HG02798 (cell line): Measurements from ENCODE around the gene FREM1.

Experiments used
- ATAC-seq: cut with Tn5 transposase; IDR thresholded peaks from one replicate; pipeline ENCODE4 v1.9.1; 2021; ENCODE audit warnings: mild to moderate bottlenecking; ENCODE audit not compliant: unreplicated experiment, poor library complexity

The FREM1 gene

DNA sequence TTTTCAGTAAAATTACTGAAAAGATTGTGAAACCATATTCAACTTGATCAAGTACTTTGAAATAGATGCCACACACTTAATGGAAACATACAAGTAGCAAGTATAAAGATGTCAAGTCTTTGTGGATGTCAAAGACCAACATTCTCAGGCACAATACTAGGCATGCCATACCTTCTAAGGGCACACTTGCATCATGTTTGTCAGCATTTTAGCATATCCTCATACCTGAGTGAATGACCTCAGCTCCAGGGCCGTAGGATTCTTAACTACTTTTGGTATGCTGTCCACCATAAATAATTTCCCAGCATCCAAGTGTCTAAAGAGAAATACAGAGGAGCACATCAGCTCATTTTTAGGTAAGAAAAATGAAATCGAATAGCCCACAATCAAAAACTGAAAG lies 86.4 kb downstream of the FREM1 start:
- ATAC-seq = no peak

DNA sequence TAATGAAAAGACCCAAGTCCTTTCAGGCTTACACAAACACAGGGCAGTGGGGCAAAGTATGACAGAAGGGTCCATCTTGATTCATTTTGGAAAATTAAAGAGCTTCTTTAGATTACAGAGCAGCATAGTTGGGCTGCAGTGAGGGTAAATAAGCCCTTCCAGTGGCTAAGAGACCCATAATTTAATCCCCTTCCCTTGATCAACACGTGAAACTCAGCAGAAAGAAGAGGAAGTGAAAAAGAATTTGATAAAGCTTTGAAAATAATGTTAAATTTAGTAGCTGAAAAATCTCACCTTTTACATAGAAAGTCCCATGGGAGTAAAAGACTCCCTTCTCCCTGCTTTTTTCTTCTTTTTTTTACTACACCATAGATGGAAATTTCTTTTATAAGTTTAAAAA lies 87.6 kb downstream of the FREM1 start:
- ATAC-seq = no peak

DNA sequence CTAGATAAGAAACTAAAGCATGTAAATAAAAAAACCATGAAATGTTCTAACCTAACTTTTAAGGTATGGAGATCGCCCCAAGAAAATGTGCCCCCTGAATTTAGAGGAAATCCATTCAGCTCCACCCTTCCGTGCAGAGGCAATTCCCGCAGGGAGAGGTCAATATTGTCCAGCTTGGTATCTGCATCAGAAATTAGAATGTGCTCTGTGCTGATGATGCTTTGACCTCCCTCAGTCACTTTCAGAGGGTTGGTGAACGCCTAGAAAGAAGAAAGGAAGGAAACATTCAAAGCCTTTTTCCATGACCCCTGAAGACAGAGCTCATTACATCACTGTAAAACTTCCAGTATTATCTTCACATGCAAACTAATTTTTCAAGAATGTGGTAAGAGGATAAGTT lies 91.0 kb downstream of the FREM1 start:
- ATAC-seq = no peak

- no peak for ATAC-seq
Observed at GRCh38 chr9:14814249-14814628, 96.0 kb downstream of the FREM1 start.

DNA sequence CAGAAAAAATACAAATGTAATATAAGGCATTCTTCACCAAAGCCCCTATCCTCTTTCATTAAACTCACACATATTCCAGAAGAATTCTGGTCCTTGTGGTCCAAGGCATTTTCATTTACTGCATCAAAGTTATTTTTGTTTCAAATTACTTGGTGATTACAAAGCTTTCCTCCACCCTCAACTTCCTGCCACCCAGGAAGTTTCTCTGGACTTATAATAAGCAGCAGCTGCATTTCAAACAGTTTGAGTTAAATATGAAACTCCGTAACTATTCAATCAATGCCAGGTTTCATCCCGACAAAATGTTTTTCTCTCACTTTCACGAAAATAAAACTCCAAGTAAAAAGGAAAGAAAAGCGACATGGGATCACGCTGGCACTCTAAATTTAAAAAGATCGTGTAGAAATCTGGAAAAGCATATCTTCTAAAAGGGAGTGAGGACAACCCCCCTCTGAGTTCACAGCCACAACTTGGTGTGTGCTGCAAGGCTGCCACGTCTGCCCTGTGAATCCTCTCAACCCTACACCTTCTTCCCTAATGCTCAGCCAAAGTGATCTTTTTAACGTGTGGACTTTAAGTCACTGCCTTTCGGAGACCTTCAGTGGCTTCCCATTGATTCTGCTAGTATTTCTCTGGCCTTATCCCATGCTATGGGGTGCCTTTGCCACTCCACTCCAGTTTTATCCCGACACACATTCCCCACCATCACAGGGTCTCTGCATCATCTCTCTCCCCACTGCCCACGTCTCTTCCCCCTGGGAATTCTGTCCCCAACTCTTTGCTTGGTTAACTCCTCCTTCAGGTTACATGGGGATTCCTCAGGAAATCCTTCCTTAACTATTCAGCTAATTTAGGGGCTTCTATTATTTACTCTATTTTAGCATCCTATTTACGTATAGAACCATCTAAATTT lies 96.6 kb downstream of the FREM1 start:
- ATAC-seq = no peak

GRCh38 chr9:14812806-14813205 lies 97.4 kb downstream of the FREM1 start:
- no peak for ATAC-seq

GRCh38 chr9:14811844-14812243 lies 98.4 kb downstream of the FREM1 start:
- no peak for ATAC-seq

DNA sequence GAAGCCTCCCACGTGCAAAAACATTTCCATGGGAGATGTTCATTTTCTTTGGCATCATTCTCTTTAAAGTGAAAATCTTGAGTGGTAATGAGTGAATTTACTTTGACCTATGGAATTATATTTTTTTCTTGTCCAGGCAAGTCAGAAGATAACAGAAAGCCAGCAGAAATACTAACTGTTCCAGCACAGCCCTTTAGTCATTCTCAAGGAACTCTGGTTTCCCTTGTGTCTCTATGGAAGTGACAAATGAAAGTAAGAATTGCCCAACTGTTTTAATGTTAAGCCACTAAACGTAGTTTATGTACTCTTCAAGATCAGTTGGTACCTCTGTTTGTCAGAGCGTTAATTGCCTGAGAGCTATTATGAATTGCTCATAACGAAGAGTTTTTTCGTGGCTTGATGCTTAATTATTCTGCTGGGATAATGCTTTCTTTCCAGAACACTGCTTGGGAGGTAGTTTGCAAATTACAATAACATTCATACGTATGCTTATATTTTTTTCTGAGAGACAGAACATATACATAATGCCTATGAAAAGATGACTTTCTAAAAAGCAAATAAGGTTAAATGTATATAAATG lies 103.2 kb downstream of the FREM1 start:
- ATAC-seq = no peak

DNA sequence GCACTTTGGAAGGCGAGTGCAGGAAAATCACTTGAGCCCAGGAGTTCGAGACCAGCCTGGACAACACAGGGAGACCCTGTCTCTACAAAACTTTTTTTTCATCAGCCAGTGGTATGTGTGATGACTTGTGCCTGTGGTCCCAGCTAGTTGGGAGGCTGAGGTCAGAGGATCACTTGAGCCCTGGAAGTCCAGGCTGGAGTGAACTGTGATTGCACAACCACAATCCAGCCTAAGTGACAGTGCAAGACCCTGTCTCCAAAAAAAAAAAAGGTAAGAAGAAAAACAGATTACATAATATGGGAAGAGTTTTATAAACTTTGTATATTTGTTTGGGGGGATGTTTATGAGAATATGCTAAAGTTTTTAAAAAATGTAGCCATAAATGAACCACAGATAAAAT lies 111.2 kb downstream of the FREM1 start:
- no peak for ATAC-seq

- ATAC-seq = no peak
Observed at GRCh38 chr9:14797435-14797834, 112.8 kb downstream of the FREM1 start.

DNA sequence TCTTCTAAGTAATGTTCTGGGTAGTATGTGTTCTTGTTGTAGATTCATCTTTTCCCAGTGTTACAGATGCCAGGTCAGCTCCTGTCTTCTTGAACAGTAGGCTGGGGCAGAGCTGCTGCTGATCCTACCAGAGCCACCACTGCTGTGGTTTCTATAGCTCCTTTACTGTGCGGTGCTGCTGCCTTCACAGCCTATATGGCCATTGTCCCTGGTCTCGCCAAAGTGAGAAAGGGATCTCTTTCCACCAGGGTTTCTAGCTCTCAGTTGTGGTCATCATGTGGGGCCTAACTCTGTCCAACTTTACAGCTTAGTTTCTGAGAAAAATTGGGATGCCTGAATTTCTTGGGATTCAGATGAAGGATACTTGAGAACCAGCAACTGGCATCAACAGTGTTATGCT lies 116.8 kb downstream of the FREM1 start:
- no peak for ATAC-seq

GRCh38 chr9:14790628-14791027 lies 119.6 kb downstream of the FREM1 start:
- no peak for ATAC-seq

DNA sequence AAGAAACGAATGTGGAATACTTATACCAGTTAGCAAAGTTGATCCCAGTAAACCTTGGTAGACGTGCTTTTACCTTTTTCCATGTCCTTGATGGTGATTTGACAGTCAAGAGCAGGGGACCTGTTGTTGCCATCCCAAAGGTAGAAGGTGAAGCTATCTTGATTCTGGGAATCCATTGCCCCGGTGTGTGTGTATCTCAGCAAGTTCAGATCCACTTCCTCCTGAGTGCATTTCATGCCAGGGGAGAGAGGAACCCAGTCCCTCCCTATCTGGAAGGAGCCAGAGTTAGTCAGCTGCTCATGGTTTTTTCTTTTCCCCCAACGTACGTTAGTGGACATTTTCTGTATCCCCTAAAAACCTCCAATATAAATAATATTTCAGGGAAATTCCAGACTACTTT lies 121.4 kb downstream of the FREM1 start:
- ATAC-seq = no peak

- ATAC-seq = no peak
Observed at GRCh38 chr9:14783358-14783757, 126.9 kb downstream of the FREM1 start.

DNA sequence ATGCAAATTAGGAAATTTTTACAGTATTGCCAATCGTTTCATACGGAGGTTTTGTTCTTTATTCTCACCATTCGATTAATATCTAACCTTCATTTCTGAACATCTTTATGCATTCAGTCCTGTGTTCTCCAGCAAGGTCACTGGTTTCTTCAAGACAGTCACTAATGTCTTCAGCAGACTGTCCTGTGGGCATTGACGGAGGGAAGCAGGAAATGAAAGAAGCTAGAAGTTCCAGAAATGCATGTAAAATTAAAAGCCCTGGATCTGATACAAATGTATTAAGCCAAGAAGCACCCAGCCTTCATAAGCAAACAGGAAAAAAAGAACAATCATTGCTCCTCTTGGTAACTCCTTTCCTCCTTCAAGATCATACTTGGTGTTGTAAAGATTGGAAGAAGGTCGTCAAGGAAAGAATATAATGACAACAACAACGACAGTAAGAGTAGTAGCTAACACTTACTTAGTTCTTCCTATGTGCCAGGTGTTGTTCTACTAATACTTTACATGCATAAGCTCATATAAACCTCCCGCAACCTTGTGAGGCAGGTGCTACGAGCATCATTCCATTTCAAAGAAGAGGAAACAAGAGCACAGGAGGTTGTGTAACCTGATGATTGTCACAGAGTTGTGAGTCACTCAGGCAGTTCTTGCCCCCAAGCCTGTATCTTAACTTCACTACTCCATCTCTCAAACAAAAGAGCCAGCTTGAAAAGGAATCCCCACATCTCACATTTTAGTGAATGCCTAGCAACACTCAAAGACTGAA lies 127.8 kb downstream of the FREM1 start:
- ATAC-seq = no peak

- ATAC-seq = no peak
Observed at GRCh38 chr9:14780693-14781092, 129.5 kb downstream of the FREM1 start.

- no peak for ATAC-seq
Observed at GRCh38 chr9:14780251-14780650, 130.0 kb downstream of the FREM1 start.

DNA sequence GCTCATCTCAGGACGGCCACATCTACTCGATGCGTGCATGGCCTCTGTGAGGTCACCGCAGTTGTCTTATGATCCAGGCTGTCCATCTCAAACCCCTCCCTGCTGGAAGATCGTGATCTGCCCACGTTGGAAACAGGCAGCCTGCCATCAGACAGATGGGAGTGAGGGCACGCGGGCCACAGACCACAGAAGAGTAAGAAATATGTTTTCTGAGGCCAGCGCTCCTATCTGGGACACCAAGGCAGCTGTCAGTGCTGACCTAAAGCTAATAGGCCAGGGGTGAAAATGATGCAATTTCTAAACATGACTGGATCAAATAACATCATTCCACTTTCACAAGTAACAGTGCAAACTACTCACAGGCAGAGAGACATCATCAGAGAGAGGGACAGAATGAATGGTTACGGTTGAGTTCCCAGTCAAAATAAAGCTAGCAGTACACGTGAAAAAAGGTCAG lies 130.6 kb downstream of the FREM1 start:
- ATAC-seq = no peak

DNA sequence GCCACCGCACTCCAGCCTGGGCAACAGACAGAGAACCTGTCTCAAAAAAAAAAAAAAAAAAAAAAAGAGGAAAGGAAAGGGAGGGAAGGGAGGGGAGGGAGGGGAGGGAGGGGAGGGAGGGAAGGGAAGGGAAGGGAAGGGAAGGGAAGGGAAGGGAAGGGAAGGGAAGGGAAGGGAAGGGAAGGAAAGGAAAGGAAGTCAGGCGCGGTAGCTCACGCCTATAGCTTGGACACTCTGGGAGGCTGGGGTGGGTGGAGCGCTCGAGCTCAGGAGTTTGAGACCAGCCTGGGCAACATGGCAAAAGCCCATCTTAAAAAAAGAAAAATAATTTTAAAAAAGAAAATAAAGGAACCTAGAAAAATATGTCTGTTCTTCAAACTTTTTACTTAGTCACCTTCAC lies 131.7 kb downstream of the FREM1 start:
- ATAC-seq = no peak

GRCh38 chr9:14775917-14776316 lies 134.3 kb downstream of the FREM1 start:
- ATAC-seq = no peak

- no peak for ATAC-seq
Observed at GRCh38 chr9:14770592-14770991, 139.6 kb downstream of the FREM1 start.
